ENCODE results near the gene NAP1L5.

Gene NAP1L5

DNA sequence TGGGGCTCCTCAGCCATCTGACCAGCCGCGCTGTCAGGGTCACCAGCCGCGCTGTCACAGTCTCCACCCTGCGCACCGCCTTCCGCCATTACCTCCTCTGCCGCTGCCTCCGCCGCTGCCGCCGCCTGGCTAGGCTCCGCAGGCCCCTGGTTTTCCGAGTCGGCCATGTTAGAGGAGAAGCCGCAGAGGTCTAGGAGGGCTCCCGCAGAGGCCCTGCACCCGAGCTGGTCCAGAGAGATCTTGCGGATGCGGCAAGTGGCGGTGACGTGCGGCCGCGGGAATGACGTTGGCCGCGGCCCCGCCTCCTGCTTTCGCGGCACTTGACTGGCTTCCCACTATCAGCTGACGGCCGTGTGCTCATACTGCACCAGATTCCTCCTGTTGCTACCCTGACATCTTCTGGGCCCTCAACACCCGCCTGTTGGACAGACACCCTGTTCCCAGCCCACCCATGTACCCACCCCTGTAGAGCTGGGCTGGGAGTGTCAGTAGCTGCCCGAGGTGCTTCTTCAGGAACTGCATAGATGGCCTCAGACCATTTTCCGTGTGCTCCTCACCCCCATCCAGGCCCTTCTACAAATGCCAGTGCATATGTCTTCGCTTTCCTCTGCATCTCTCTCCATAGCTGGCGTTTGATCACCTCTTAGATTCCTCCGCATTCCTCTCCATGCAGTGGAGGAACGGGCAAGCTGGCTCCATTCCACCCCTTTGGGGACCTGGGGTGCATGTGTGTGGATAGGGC, at the start of gene NAP1L5:
TSS of gene NAP1L5 (minus strand) at position 242 of the 742 bp plus-strand sequence. CDS start at position 167, 75 bp downstream.
- no peak for FAIRE-seq

DNA sequence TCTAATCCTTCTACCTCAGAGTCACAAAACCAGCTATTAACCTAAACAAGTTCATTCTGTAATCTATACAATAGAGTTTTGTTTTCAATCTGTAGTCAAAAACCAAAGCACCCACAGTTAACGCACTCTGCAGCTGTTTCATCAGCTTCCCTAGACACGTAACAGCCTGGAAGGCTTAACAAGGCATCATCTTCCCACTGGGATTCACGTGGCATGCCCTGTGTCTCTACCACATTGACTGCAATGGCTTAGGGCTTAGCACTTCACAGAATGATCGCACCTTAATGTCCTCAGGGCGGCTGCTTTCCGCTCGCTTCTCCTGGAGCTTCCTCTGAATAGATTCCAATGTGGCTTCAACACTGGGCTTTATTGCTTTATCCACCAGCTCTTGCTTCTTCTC, 49.7 kb upstream of the NAP1L5 start:
- no peak for FAIRE-seq

GRCh38 chr4:88746206-88746605, 48.6 kb upstream of the NAP1L5 start:
- no peak for FAIRE-seq

GRCh38 chr4:88745581-88746163, 48.0 kb upstream of the NAP1L5 start:
- FAIRE-seq, result no peak

DNA sequence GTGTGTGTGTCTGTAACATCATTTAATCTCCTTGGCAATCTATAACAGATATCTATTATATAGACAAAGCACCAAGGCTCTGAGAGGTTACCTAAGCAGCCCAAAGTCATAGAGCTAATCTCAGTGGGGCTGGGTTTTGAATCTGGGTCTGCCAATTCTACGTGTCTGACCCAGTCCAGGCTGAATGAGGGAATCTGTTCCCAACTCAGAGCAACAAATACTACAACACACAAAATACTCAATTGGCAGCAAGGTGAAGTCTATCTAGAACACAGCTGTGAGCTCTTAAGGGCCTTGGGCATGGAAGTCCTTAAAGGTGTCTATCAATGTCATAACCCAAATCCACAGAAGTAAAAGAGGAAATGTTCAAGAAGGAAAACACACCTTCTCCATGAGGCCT, 47.5 kb upstream of the NAP1L5 start:
- no peak for FAIRE-seq

GRCh38 chr4:88744609-88745008, 47.0 kb upstream of the NAP1L5 start:
- no peak for FAIRE-seq

GRCh38 chr4:88743696-88744095, 46.1 kb upstream of the NAP1L5 start:
- FAIRE-seq, result no peak

DNA sequence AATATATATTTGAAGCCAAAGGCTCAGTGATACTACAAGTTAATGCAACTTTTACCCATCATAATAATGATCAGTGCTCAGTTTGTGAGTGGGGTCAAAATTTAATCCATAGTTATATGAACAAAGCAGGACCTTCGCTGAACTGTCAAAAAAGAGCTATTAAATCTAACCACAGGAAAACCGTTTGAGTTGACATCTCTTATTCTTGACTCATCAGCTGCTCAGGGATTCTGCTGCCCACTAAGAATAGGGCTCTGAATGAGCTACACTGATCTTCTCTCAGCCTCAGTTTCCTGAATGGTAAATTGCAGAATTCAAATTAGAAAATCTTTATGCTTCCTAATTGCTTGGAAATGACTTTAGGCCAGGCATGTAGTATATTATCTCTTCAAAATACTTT, 44.9 kb upstream of the NAP1L5 start:
- FAIRE-seq, result no peak

GRCh38 chr4:88738180-88738579, 40.6 kb upstream of the NAP1L5 start:
- no peak for FAIRE-seq

- no peak for FAIRE-seq
Measured at GRCh38 chr4:88737307-88737941, 39.8 kb upstream of the NAP1L5 start.

DNA sequence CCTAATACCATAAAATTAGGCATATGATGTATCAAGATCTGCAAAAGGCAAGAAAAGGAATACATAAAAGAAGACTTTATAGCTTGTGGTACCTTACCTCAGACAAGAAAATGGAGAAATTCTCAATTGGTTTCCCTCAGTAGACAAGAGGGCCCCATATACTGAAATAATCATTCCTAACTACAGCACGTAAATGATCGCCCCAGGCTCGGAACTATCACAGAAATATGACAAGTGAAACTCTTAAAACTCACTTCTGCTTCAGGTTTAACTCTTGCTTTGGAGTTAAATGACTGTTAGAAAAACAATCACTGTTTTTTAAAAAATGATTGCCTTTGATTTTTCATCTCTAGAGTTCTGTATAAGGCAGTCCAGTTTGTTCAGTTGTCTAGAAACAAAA, 38.6 kb upstream of the NAP1L5 start:
- no peak for FAIRE-seq

- FAIRE-seq, result no peak
Measured at GRCh38 chr4:88735564-88735963, 37.9 kb upstream of the NAP1L5 start.

- no peak for FAIRE-seq
Measured at GRCh38 chr4:88734403-88734949, 36.8 kb upstream of the NAP1L5 start.

DNA sequence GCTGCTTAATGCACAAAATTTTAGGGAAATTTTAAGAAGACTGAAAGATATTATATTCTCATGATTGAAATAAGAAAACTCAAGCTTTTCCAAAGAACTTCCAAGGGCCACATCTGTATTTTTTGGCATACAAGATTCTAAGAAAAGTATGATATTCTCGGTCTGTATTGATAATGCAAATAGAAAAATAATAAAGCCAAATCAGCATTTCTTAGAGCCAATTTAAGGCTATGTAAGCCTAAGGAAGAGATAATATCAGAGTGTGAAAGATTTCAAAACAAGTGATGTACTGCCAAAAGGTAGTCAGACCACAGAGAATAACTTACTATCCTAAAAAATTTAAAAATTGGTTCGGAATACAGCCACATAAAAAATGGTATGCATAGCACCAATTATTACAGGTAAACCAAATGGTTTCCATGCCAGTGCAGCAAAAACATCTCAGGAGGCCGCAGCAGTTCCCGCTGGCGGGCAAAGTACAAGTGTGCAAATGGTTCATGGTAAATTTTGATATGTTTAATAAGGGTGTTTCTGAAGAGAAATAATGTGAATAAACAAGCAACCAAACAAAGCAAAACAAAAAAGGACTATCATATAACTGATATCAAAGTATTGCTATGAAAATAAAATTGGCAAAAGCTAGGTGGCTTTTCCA, 35.2 kb upstream of the NAP1L5 start:
- no peak for FAIRE-seq

- no peak for FAIRE-seq
Measured at GRCh38 chr4:88731381-88731780, 33.8 kb upstream of the NAP1L5 start.

DNA sequence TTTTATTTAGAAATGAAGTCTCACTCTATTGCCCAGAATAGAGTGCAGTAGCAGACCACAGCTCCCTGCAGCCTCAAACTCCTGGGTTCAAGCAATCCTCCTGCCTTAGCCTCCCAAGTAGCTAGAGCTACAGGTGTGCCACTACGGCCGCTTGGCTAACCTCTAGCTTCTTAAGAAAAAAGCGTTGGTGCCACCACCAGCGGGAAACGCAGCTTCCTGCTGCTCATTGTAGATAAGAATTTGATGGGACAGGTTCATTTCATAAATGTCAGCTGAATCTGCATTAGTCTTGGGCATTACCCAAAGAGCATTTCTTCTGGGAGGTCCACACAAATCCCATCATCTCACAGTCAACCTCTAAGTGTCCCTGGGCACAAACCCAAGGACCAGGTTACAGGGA, 33.2 kb upstream of the NAP1L5 start:
- no peak for FAIRE-seq

- no peak for FAIRE-seq
Measured at GRCh38 chr4:88729146-88729760, 31.6 kb upstream of the NAP1L5 start.

DNA sequence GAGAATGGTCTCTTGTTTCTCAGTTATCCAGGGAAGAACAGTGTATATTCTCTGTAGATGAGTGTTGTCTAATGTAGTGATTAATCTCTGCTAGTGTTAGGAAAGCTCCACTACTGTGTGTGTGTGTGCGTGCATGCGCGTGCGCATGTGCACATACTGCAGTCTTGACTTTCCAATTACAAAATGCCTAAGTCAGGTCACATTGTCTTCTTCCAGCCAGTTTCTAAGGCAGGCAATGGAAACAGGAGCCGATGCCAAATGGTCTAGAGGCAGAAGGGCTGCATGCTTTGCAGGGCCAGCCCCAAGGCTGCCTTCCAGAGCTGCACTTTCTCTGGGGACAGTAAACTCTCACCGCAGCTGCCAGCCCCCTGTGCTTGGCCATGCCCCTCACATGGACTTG, 30.5 kb upstream of the NAP1L5 start:
- no peak for FAIRE-seq

- no peak for FAIRE-seq
Measured at GRCh38 chr4:88725986-88726385, 28.4 kb upstream of the NAP1L5 start.

- no peak for FAIRE-seq
Measured at GRCh38 chr4:88725143-88725542, 27.5 kb upstream of the NAP1L5 start.

DNA sequence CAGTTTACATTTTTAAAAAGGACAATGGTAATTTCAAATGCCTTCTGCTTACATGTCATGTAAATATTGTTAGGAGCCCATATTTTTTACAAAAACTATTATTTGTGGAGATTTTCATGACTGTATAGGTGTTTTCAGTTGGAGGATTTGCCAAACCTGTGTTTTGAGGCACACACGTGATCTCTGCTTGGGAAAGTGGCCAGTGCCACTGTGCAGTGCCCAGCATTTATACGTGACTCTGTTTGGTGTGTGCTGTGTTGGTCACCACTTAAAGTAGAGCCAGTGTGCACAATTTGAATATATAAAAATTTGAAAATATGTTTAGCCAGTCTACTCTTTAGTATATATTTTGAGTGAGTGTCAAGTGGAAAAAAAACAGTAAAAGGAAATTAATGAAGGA, 26.8 kb upstream of the NAP1L5 start:
- no peak for FAIRE-seq

- FAIRE-seq, result no peak
Measured at GRCh38 chr4:88722828-88723227, 25.2 kb upstream of the NAP1L5 start.

- no peak for FAIRE-seq
Measured at GRCh38 chr4:88722276-88722780, 24.7 kb upstream of the NAP1L5 start.

All from G401.6 (cell line).